NCI-H146 treated with DMSO at 0.1 percent for 48 hours (cell line): ENCODE data around the gene PRR14L.
"Not testable (repeated sequence)": the region's sequence is repeated elsewhere in the genome, so short reads cannot be mapped to it uniquely, and the experiment has no call there.

ENCODE experiments used
- DNase-seq: peaks from one replicate; lab custom pipeline; 2025; ENCODE audit not compliant: unreplicated experiment; lab: John Stamatoyannopoulos, UW

PRR14L gene

DNA sequence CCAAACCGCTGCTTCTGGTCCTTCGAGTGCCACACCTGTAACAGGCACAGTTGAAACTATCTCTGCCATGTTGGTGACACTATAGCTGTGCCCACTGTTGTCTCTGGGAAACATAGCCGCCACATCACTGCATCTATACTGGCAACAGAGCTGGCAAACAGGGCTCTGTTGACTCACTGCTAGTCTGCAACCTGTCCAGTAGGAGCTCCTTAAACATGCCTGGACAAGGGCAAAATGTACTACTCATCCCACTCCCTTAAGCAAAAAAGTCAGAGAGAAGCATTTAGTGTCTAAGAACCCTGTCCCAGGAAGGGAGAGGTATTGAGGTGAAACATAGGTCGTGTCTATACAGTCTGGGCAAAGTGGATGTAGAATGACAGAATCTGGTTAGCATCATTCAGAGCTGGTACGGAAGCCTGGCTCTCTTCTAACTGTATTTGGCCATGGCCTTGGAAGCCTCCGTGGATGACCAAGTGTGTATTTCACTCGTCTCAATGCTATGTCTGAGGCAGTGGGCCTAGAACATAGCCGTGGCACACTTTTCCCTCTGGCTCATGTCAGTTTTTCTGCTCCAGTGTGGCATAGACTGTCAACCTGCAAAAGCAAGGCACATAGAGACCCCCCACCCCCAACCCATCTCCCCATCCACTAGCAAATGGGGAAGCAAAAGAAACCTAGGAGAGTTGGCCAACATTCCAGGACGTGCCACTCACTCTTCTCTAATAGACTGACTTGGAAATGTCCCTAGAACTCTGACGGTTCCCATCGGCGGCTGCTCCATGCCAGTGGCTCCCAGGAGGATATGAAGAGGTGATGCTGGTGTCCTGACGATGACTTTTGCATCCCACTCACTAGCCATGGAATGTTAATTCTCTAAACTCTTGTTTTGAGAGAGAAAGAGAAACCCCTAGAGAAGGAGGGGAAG lies 66.5 kb downstream of the PRR14L start:
- no peak for DNase-seq

DNA sequence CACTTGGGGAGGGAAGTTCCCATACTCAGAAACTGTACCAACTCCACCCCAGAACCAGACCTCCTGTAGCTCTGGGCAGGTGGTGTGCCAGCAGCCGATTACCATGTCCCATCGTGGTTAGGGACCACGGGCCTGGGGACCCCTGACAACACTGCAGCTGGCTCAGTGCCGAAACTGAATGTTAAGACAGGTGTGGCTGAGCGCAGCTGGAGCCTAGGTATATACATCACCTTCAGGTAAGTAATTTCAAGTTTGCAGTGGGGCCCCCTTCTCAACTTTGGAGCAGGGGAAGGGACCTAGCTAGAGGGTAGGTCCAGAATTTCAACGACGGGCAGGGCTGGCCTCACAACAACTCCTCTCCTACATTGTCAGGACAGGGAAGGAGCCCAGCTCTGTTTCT lies 67.2 kb downstream of the PRR14L start:
- DNase-seq: no peak

DNA sequence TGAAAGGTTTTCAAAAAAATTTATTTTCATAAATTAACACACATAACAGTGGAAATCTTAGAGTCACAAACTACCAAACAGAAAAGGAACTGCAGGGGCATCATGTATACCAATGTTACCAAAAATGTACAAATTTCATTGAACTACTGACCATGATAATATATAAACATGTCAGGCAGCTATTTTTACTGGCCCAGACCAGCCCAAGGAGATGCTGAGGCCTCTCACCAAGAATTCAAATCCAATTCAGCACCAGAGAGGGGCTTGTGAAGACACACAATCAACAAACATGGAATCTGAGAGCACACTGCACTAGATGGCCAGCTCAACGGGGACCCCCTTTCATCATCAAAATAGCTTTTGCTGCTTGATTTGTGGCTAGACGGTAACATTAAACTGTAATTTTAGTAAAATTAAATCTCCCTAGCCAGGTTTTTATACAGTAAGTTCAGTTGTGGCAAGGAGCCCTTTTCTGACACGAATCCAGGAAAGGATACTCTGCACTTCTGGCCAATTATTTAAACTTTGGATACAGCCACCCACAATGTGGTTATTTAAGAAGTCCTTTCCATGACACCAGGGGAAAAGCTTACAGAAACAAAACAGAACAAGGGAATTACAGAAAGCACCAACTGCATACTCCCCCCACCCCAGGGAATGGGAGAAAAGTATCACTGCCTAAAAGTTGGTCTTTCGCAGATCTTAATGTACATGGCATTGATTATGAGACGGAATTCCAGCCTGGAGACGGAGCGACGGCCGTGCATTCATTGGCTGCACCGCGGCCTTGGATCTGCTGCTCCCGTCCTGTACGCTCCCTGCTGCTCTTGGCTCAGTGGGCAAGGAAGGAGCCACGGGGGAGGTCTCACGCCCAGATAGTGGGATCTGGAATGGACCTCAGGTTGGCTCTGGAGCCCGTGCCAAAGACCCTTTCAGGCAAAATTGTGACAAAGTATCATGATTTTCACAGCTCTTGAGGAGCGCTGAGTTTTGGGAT lies 68.3 kb downstream of the PRR14L start:
- no peak for DNase-seq

DNA sequence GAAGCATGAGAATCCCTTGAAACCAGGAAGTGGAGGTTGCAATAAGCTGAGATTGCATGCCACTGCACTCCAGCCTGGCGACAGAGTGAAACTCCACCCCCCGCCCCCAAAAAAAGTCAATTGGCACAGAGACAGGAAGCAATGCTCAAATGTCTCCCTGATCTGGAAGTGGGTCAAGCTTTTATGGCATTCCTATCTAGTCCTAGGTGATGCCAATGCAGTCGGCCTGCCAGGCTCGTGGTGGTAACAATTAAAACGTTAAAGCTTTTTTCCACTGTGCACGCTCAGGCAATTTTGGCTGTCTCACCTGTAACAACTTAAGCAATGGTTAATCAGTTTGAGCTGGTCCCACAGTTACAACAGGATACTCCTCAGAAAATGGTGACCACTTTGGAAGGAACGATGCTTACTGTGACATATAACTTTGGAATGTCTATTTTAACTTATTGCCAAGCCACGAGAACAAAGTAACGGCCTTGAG lies 69.0 kb downstream of the PRR14L start:
- no peak for DNase-seq

DNA sequence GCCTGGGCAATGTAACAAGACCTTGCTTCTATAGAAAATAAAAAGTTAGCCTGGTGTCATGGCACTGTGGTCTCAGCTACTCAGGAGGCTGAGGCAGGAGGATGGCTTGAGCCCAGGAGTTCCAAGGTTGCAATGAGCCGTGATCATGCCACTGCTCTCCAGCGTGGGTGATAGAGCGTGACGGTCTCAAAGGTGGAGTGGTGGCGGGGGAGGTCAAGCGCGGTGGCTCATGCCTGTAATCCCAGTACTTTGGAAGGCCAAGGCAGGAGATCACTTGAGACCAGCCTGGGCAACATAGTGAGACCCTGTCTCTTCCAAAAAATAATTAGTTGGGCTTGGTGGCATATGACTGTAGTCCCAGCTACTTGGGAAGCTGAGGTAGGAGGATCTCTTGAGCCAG lies 71.2 kb downstream of the PRR14L start:
- no peak for DNase-seq

DNA sequence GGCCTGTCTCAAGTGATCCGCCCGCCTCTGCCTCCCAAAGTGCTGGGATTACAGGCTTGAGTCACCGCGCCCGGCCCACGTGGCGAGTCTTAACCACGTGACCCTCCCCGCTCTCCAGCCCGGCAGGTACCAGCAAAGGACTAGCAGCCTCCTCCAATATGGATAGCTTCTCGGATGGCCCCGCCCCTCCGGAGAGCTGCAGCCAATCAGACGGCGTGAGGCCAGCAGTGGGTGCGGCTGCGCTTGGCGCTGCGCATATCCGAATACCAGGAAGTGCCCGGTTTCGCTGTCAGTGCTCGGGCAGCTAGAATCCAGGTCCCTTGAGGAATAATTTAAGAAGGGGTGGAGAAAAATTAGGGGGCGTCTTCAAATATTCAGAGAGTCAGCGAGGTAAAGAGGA lies 73.2 kb downstream of the PRR14L start:
- no peak for DNase-seq

DNA sequence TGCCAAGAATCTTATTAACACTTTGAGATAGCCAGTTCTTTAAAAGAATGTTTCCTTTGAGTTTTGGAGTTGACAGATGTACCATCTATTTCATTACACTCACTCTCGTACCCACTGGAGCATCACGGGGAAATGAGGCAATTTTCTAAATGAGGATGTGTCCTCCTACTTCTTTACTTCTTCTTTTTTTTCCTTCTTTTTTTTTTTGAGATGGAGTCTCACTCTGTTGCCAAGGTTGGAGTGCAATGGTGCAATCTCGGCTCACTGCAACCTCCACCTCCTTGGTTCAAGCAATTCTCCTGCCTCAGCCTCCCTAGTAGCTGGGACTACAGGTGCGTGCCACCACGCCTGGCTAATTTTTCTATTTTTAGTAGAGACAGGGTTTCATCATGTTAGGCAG lies 75.7 kb downstream of the PRR14L start:
- not testable (repeated sequence) for DNase-seq

DNA sequence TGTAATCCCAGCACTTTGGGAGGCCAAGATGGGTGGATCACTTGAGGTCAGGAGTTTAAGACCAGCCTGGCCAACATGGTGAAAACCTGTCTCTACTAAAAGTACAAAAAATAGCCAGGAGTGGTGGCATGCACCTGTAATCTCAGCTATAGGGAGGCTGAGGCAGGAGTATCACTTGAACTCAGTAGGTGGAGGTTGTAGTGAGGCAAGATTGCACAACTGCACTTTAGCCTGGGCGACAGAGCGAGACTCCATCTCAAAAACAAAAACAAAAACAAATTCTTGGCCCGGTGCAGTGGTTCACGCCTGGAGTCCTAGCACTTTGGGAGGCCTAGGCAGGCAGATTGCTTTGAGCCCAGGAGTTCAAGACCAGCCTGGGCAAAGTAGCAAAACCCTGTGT lies 81.1 kb downstream of the PRR14L start:
- DNase-seq: not testable (repeated sequence)

DNA sequence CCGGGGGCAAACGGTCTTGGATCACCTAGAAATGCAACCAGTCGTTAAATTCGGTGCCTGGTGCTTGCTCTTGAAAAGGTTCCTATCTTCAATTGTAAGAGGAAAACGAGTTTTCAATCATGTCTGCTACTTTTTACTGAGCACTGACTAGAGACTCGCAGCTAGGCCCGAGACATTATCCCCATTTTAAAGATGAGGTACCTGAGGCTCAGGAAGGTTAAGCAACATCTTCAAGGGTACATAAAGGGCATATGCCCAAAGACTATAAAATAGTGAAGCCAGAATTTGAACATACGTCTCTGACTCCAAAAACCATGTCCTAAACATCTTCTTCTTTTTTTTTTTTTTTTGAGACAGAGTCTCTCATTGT lies 87.3 kb downstream of the PRR14L start:
- DNase-seq: no peak

DNA sequence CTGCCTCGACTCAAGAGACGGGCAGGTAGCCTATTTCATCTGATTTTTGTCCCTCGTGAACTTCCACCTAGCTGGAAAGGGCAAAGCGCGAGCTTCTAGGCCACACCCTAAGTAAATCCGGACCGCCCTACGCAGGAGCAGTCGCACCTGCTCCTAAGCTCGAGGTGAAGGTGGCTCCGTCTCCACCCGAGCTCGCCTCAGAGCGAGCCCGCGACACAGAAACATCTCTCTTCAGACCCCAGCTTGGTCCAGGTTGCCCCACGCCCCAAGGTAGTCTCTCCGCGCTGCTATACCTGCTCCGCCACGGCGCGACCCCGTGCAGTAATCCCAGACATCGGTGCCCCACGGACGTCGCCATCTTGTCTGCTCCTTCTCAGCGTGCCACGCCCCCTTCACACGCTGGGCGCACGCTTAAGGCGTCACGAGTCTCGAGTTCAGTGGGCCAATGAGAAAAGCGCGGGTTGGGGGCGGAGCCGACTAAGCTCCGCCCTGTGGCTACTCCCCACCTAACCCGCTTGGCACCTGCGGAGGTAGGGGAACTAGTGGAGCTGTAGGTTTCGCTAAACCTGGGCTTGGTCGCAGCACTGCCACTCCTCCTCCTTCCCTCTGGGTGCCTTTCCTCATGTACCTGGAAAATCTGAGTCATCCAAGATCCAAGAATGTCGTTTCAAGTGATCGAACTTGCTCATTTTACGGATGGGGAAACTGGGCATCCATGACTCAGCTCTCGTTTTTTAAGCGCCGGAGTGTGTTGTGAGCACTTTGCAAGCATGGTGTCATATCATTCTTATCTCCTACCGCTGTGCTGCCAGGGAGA lies 87.9 kb downstream of the PRR14L start, which contains the start of gene PISD:
TSS of gene PISD (minus strand) at position 365 of the 817 bp plus-strand sequence. CDS start at position 358, 7 bp downstream.
- DNase-seq: peak; percentile 85

DNA sequence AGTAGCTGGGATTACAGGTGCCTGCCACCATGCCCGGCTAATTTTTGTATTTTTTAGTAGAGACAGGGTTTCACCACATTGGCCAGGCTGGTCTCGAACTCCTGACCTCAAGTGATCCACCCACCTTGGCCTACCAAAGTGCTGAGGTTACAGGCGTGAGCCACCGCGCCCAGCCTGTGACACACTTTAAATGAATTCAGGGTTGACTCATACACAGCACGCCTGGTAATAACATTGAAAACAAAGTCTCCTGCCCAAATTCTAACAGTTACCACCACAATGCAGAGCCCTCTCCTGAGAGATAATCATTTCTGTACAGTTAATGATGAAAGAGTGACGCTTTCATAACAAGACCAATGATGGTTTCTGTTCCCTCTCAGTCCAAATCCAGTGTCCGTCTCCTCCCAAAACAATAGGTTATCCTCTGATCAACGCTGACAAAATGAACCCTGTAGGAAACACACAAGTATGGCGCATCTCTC lies 89.0 kb downstream of the PRR14L start:
- DNase-seq: not testable (repeated sequence)

DNA sequence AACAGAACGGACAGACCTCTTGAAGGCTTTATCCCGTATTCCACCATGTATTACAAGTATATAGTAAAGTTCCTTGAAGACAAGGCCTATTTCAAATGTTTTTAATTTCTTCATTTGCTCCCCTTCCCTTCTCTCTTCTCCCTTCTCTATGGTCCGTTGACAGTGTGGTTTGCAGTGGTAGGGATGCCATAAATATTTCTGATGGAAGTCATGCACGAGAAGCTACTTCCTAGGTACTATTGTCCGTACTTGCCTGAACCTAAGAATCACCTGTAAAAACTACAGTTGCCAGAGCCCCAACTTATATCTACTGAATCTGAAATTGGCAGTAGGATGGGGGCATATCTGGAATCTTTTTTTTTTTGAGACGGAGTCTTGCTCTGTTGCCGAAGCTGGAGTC lies 90.7 kb downstream of the PRR14L start:
- DNase-seq: no peak

DNA sequence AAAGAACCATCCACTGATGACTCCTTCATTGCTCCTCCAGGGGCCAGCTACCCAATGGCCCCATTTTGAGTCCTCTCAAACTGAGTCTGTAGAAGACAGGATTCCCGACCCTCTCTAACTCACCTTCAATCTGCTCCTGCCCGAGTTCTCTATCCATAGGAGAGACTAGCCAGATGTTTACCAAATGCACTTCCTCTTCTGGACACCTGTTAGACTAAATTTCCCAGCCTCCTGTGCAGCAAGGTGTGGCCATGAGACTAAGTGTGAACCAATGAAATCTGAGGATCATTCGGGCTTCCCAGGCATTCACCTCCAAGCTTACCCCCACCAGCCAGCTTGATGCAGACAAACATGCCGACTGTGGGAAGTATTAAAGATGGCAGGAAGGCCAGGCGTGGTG lies 95.5 kb downstream of the PRR14L start:
- DNase-seq: no peak

DNA sequence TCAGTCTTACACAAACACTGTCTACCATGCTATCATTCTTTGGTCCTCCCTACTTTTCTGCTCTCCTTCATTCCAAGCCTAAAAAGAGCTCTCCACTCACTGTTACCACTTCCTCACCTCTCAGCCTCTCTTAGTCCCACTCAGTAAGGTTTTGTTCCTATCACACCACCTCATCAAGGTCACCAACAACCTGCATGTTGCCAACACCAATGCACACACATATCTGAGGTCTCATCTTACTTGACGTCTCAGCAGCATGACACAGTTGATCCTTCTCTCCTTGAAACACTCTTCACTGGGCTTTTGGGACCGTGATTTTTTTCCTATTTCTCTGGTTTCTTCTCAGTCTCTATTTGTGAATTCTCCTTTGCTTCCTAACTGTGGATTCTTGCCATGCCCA lies 96.0 kb downstream of the PRR14L start:
- DNase-seq: no peak

DNA sequence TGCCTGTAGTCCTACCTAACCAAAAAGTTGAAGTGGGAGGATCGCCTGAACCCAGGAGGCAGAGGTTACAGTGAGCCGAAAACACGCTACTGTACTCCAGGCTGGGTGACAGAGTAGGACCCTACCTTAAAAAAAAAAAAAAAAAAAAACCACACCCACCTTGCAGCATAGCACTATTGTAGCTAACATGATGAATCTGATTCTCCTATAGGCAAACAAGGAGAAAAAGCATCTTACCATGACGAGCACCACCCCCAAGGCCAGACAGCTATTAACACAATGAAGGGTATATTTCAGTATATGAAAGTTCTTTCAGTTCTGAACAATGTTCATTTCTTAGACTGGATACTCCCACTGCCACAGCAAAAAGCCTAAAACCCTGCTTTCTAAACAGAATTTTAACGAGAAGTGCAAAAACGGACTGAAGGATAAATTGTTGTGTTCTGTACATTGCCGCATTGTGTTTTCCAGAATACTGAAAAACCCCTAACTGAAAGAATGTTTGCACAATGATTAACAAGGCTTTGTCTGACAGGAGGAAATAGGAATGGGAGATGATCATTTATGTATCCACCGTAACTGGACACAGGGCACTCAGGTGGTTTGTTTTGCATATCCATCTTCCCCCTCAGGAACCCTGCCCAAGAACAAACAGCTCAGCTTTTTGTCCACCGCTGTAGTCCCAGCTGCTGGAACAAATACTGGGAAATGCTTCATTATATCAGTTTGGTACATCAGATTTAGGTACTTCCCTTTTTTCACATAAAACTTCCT lies 96.8 kb downstream of the PRR14L start:
- peak; percentile 59 for DNase-seq

DNA sequence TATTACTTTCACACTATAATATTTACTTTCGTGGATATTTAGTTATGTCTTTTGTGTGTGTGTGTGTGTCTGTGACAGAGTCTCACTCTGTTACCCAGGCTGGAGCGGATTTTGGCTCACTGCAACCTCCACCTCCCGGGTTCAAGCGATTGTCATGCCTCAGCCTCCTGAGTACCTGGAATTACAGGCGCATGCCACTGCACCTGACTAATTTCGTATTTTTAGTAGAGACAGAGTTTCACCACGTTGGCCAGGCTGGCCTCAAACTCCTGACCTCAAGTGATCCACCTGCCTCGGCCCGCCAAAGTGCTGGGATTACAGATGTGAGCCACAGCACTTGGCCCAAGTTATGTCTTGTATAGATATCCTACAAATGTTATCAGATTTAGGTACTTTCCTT lies 97.8 kb downstream of the PRR14L start:
- DNase-seq: no peak

DNA sequence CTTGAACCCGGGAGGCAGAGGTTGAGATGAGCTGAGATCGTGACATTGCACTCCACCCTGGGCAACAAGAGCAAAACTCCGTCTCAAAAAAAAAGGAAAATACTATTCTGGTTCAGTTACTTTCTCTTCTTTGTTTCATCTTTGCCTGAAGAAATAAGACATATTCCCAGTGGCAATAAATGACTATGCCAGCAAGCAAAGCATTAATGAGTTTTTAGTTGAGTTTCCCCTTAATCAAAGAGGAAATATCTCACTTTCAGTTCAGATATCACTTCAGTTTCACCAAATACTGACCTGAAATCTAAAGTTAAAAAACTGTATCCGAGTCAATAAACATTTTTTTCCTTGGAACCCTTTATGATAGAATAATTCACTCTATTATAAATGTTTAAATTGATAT lies 98.3 kb downstream of the PRR14L start:
- DNase-seq: no peak

DNA sequence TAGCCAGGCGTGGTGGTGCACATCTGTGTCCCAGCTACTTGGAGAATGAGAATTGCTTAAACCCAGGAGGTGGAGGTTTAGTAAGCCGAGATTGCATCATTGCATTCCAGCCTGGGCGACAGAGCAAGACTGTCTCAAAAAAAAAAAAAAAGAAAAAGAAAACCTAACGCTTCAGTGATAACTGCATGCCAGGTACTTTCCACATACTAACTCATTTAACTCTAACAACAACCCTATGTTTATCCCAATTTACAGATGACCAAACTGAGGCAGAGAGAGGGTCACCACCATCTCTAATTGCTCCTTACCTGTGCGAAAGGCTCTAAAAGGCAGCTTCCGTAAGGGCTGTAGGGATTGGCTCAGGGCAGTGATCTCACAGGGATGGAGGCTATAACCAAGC lies 99.5 kb downstream of the PRR14L start:
- no peak for DNase-seq

DNA sequence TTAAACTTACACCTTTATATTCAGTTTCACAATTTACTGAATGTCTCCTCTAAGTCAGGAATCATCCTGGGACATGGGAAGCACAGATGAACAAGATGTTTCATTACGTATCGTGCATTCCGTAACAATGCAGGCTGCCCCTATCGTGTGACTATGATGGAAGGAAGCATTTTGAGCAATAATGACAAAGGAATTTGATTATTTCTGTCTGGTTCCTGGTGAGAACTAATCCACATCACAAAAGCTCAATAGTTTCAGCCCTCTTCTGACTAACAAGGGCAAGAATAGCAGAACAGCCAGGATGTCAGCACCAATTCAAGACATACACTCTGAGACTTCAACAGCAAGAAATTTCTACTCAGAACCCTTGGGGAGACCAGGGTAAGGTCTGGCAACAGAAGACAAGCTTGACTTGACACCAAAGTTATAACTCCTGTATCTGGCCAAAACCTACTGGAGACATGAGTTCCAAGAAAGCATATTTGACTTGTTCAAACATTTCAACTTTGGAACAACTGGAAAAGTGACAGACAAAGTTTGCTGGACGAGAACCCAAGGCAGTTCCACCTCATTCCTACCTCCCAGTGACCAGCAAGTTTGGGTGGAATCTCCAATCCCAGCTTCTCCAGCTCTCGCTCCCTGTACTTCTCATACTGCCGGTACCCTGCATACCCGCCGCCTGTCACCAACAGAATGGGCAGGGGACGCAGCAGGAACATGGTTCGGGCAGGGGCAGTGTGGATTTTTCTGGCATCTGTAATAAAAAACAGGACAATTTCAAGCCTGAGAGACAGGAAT lies 102.2 kb downstream of the PRR14L start:
- DNase-seq: no peak
